ENCODE data around the gene POU5F1. TPM values are rescaled to one million over a fixed set of nuclear protein-coding genes. Genes with fewer than 3 reads are reported as not detected.
"Not testable (repeated sequence)": the region's sequence is repeated elsewhere in the genome, so short reads cannot be mapped to it uniquely, and the experiment has no call there.

The POU5F1 gene
- total RNA-seq, 1 donor from 2014 or later = 9.7 TPM

- DNase-seq (ENCODE audit: low spot score) = no peak
Observed at GRCh38 chr6:31165986-31166385, 4.5 kb downstream of the POU5F1 start.

GRCh38 chr6:31165064-31165832, 5.2 kb downstream of the POU5F1 start:
- not testable (repeated sequence) for DNase-seq (ENCODE audit: low spot score)

- not testable (repeated sequence) for DNase-seq (ENCODE audit: low spot score)
Observed at GRCh38 chr6:31164475-31165063, 5.9 kb downstream of the POU5F1 start.

GRCh38 chr6:31163922-31164321, 6.6 kb downstream of the POU5F1 start:
- DNase-seq (ENCODE audit: low spot score) = no peak

GRCh38 chr6:31162463-31163165, 7.9 kb downstream of the POU5F1 start:
- no peak for DNase-seq (ENCODE audit: low spot score)

- no peak for DNase-seq (ENCODE audit: low spot score)
Observed at GRCh38 chr6:31161216-31162126, 9.0 kb downstream of the POU5F1 start.

- no peak for DNase-seq (ENCODE audit: low spot score)
Observed at GRCh38 chr6:31158863-31159855, 11.3 kb downstream of the POU5F1 start.

GRCh38 chr6:31158140-31158862, 12.2 kb downstream of the POU5F1 start, which contains the start of gene TCF19:
Gene TCF19, plus strand, starts transcription at chr6:31158589. Its CDS starts 881 bp downstream, at chr6:31159470.
- DNase-seq (ENCODE audit: low spot score) = peak; percentile 99

GRCh38 chr6:31157513-31158139, 12.9 kb downstream of the POU5F1 start, which contains the start of gene CCHCR1:
Gene CCHCR1, minus strand, starts transcription at chr6:31157802. Its CDS starts 202 bp downstream, at chr6:31157600.
- no peak for DNase-seq (ENCODE audit: low spot score)

GRCh38 chr6:31156641-31157040, 13.8 kb downstream of the POU5F1 start:
- DNase-seq (ENCODE audit: low spot score) = no peak

GRCh38 chr6:31154436-31154835, 16.0 kb downstream of the POU5F1 start:
- DNase-seq (ENCODE audit: low spot score) = no peak

GRCh38 chr6:31152781-31153180, 17.7 kb downstream of the POU5F1 start:
- no peak for DNase-seq (ENCODE audit: low spot score)

GRCh38 chr6:31149827-31150447, 20.5 kb downstream of the POU5F1 start:
- DNase-seq (ENCODE audit: low spot score) = no peak

GRCh38 chr6:31145386-31145785, 25.1 kb downstream of the POU5F1 start:
- no peak for DNase-seq (ENCODE audit: low spot score)

- no peak for DNase-seq (ENCODE audit: low spot score)
Observed at GRCh38 chr6:31144970-31145340, 25.5 kb downstream of the POU5F1 start.

GRCh38 chr6:31144296-31144969, 26.0 kb downstream of the POU5F1 start:
- DNase-seq (ENCODE audit: low spot score) = peak; percentile 44

- peak; percentile 34 for DNase-seq (ENCODE audit: low spot score)
Observed at GRCh38 chr6:31143148-31143547, 27.3 kb downstream of the POU5F1 start.

- DNase-seq (ENCODE audit: low spot score) = no peak
Observed at GRCh38 chr6:31142361-31142761, 28.1 kb downstream of the POU5F1 start.

Data from mucosa of gallbladder (tissue), 1 donor.